SJSA1 (cell line): ENCODE results near the gene GINS2. TPM values are rescaled to one million over a fixed set of nuclear protein-coding genes. Genes with fewer than 3 reads are reported as not detected.

ENCODE experiments used
- DNase-seq, 2 experiments: peaks; one replicate each; pipeline ENCODE4 v3.0.0-alpha.2; 2015 to 2020; ENCODE audit warnings: low spot score in 2 of 2, low read depth in 1 of 2
- H3K27ac ChIP-seq: fragments of 250-450 bp; sonication (Bioruptor Pico); 2 replicates; pipeline ENCODE4 v1.5.1; 2020; ENCODE audit warnings: mild to moderate bottlenecking, moderate library complexity
- H3K27me3 ChIP-seq: fragments of 250-450 bp; sonication (Bioruptor Pico); replicated peaks from 2 replicates; pipeline ENCODE4 v1.5.1; 2020; ENCODE audit warnings: mild to moderate bottlenecking, moderate library complexity
- H3K36me3 ChIP-seq: fragments of 250-450 bp; sonication (Bioruptor Pico); 2 replicates; pipeline ENCODE4 v1.5.1; 2020; ENCODE audit warnings: mild to moderate bottlenecking
- H3K4me1 ChIP-seq: fragments of 250-450 bp; sonication (Bioruptor Pico); replicated peaks from 2 replicates; pipeline ENCODE4 v1.6.1; 2021; ENCODE audit warnings: mild to moderate bottlenecking
- H3K4me3 ChIP-seq: fragments of 250-450 bp; sonication (Bioruptor Pico); 2 replicates; pipeline ENCODE4 v1.5.1; 2020; ENCODE audit warnings: mild to moderate bottlenecking
- H3K9me3 ChIP-seq: fragments of 250-450 bp; sonication (Bioruptor Pico); replicated peaks from 2 replicates; pipeline ENCODE4 v1.5.1; 2020; ENCODE audit warnings: mild to moderate bottlenecking
- total RNA-seq: library from RNA; depleted of rRNA; stranded (reverse); fragments of >200 nt; shearing (Covaris generic); gene quantifications from 2 replicates; pipeline ENCODE4 v1.2.3, GENCODE V29; 2014

The GINS2 gene
- total RNA-seq, 1 experiment from 2014 or later, result 51.4 TPM

- no peaks in the 10 kb centered on the region for H3K27me3 ChIP-seq
- no peak overlapping the region for H3K4me3 ChIP-seq
- H3K36me3 ChIP-seq, result peaks cover 97% of the 10 kb centered on the region
- no peak for DNase-seq
- H3K9me3 ChIP-seq, result no peaks in the 10 kb centered on the region
- no peaks in the 10 kb centered on the region for H3K4me1 ChIP-seq
- H3K27ac ChIP-seq, result no peak overlapping the region
These were observed 24.8 kb downstream of the GINS2 start for GRCh38 chr16:85663891-85664321.

GRCh38 chr16:85662976-85663830 is 25.6 kb downstream of the GINS2 start:
- Histone ChIP-seq H3K4me3 (no peak overlapping the region), H3K36me3 (peaks cover 99% of the 10 kb centered on the region), H3K27me3 (no peaks in the 10 kb centered on the region), H3K27ac (no peak overlapping the region), H3K9me3 (no peaks in the 10 kb centered on the region), H3K4me1 (no peaks in the 10 kb centered on the region)
- DNase-seq, result no peak

GRCh38 chr16:85662482-85662812 is 26.3 kb downstream of the GINS2 start:
- no peak for DNase-seq
- Histone ChIP-seq H3K9me3 (no peaks in the 10 kb centered on the region), H3K27me3 (no peaks in the 10 kb centered on the region), H3K4me3 (no peak overlapping the region), H3K4me1 (no peaks in the 10 kb centered on the region), H3K27ac (no peak overlapping the region), H3K36me3 (peaks cover 100% of the 10 kb centered on the region)

GRCh38 chr16:85661740-85662481 is 26.8 kb downstream of the GINS2 start:
- H3K27ac ChIP-seq, result no peak overlapping the region
- DNase-seq, result no peak
- no peak overlapping the region for H3K4me3 ChIP-seq
- H3K36me3 ChIP-seq, result peaks cover 98% of the 10 kb centered on the region
- H3K9me3 ChIP-seq, result no peaks in the 10 kb centered on the region
- no peaks in the 10 kb centered on the region for H3K4me1 ChIP-seq
- H3K27me3 ChIP-seq, result no peaks in the 10 kb centered on the region

GRCh38 chr16:85660843-85661739 is 27.7 kb downstream of the GINS2 start:
- H3K36me3 ChIP-seq, result peaks cover 97% of the 10 kb centered on the region
- H3K9me3 ChIP-seq, result no peaks in the 10 kb centered on the region
- H3K4me1 ChIP-seq, result no peaks in the 10 kb centered on the region

GRCh38 chr16:85659805-85660511 is 28.8 kb downstream of the GINS2 start:
- peak; percentile 47 to 74 for DNase-seq
- Histone ChIP-seq H3K27me3 (no peaks in the 10 kb centered on the region), H3K4me1 (no peaks in the 10 kb centered on the region), H3K36me3 (peaks cover 94% of the 10 kb centered on the region), H3K4me3 (no peak overlapping the region), H3K9me3 (no peaks in the 10 kb centered on the region), H3K27ac (no peak overlapping the region)

More at GRCh38 chr16:85660843-85661739, 27.7 kb downstream of the GINS2 start:
- Histone ChIP-seq H3K4me3 (no peak overlapping the region), H3K27me3 (no peaks in the 10 kb centered on the region), H3K27ac (no peak overlapping the region)
- DNase-seq, result no peak

- Histone ChIP-seq H3K27ac (no peak overlapping the region), H3K9me3 (no peaks in the 10 kb centered on the region), H3K4me3 (no peak overlapping the region), H3K4me1 (no peaks in the 10 kb centered on the region), H3K27me3 (no peaks in the 10 kb centered on the region), H3K36me3 (peaks cover 94% of the 10 kb centered on the region)
- DNase-seq, result no peak
These were observed 29.4 kb downstream of the GINS2 start for GRCh38 chr16:85659336-85659735.

GRCh38 chr16:85658504-85659326 is 30.0 kb downstream of the GINS2 start:
- Histone ChIP-seq H3K36me3 (peaks cover 94% of the 10 kb centered on the region), H3K9me3 (no peaks in the 10 kb centered on the region), H3K27ac (no peak overlapping the region), H3K27me3 (no peaks in the 10 kb centered on the region), H3K4me1 (no peaks in the 10 kb centered on the region), H3K4me3 (no peak overlapping the region)
- no peak for DNase-seq

- Histone ChIP-seq H3K4me3 (no peak overlapping the region), H3K36me3 (peaks cover 91% of the 10 kb centered on the region), H3K27ac (no peak overlapping the region), H3K9me3 (no peaks in the 10 kb centered on the region), H3K27me3 (no peaks in the 10 kb centered on the region), H3K4me1 (no peaks in the 10 kb centered on the region)
- DNase-seq, result no peak
These were observed 30.8 kb downstream of the GINS2 start for GRCh38 chr16:85657996-85658395.

- Histone ChIP-seq H3K27me3 (no peaks in the 10 kb centered on the region), H3K27ac (no peak overlapping the region), H3K4me3 (no peak overlapping the region), H3K36me3 (peaks cover 87% of the 10 kb centered on the region), H3K4me1 (no peaks in the 10 kb centered on the region), H3K9me3 (no peaks in the 10 kb centered on the region)
- no peak for DNase-seq
These were observed 31.5 kb downstream of the GINS2 start for GRCh38 chr16:85657267-85657650.

- Histone ChIP-seq H3K4me1 (no peaks in the 10 kb centered on the region), H3K27ac (no peak overlapping the region), H3K9me3 (no peaks in the 10 kb centered on the region), H3K27me3 (no peaks in the 10 kb centered on the region), H3K36me3 (peaks cover 83% of the 10 kb centered on the region), H3K4me3 (no peak overlapping the region)
- no peak for DNase-seq
These were observed 32.1 kb downstream of the GINS2 start for GRCh38 chr16:85656351-85657266.
